ENCODE data around the gene VGLL4. TPM values are rescaled to one million over a fixed set of nuclear protein-coding genes. Genes with fewer than 3 reads are reported as not detected.
A peak's percentile ranks its signal among the peaks of the same experiment; 100 is the strongest.

The VGLL4 gene
- total and polyA plus RNA-seq, 2 experiments from 2014 or later = 30.9 to 46.5 TPM

- Histone ChIP-seq H3K27me3 (replicated peaks; ENCODE audit: insufficient read depth) (no peaks in the 10 kb centered on the region), H3K4me1 (ENCODE audit: insufficient read depth) (no peaks in the 10 kb centered on the region), H3K9me3 (ENCODE audit: low read depth) (no peaks in the 10 kb centered on the region), H3K79me2 (ENCODE audit: insufficient read depth) (peaks cover 94% of the 10 kb centered on the region), H3K4me3 (no peak overlapping the region), H3K9me2 (ENCODE audit: insufficient read depth) (no peaks in the 10 kb centered on the region), H3F3A (ENCODE audit: insufficient read depth) (no peaks in the 10 kb centered on the region), H3K36me3 (ENCODE audit: low read depth) (no peaks in the 10 kb centered on the region), H3K9ac (no peak overlapping the region), H3K27ac (no peak overlapping the region), H3K4me2 (ENCODE audit: unreplicated experiment) (no peak overlapping the region), H4K20me1 (ENCODE audit: insufficient read depth) (no peaks in the 10 kb centered on the region), H2AFZ (no peak overlapping the region)
- TF ChIP-seq EZH2 (IDR thresholded peaks at IDR 0.05; ENCODE audit: insufficient read depth, poor library complexity, severe bottlenecking) (no peak), EZH2phosphoT487 (IDR thresholded peaks at IDR 0.05; ENCODE audit: insufficient read depth, low read depth) (no peak)
- in situ Hi-C loops (cut with MboI) = no loop called here
- 70 to 72% methylated on average over 12 to 13 of the region's 13 CpGs for WGBS, 2 experiments (ENCODE audit: low coverage in 1 of 2, low lambda C conversion rate in 2 of 2, missing lambda C conversion rate in 2 of 2)
- peak; percentile 46 for DNase-seq
Measured at GRCh38 chr3:11655196-11655928, 11.6 kb upstream of the VGLL4 start.

- Histone ChIP-seq H3F3A (ENCODE audit: insufficient read depth) (no peaks in the 10 kb centered on the region), H3K36me3 (ENCODE audit: low read depth) (no peaks in the 10 kb centered on the region), H3K79me2 (ENCODE audit: insufficient read depth) (peaks cover 97% of the 10 kb centered on the region), H3K27me3 (replicated peaks; ENCODE audit: insufficient read depth) (no peaks in the 10 kb centered on the region), H3K9me2 (ENCODE audit: insufficient read depth) (no peaks in the 10 kb centered on the region), H3K4me3 (no peak overlapping the region), H3K4me2 (ENCODE audit: unreplicated experiment) (no peak overlapping the region), H3K27ac (no peak overlapping the region), H3K9ac (no peak overlapping the region), H4K20me1 (ENCODE audit: insufficient read depth) (no peaks in the 10 kb centered on the region), H3K4me1 (ENCODE audit: insufficient read depth) (no peaks in the 10 kb centered on the region), H2AFZ (no peak overlapping the region), H3K9me3 (ENCODE audit: low read depth) (no peaks in the 10 kb centered on the region)
- WGBS, 2 experiments (ENCODE audit: low coverage in 1 of 2, low lambda C conversion rate in 2 of 2, missing lambda C conversion rate in 2 of 2) = 97 to 98% methylated on average over 4 of the region's 4 CpGs
- in situ Hi-C loops (cut with MboI) = loop anchor here (5.0 kb wide), 1 partner anchor 272 kb away; no protein-coding TSS in a partner anchor
- no peak for DNase-seq
- no peak for TF ChIP-seq EZH2 (IDR thresholded peaks at IDR 0.05; ENCODE audit: insufficient read depth, poor library complexity, severe bottlenecking)
- no peak for TF ChIP-seq EZH2phosphoT487 (IDR thresholded peaks at IDR 0.05; ENCODE audit: insufficient read depth, low read depth)
Measured at GRCh38 chr3:11654166-11654565, 10.5 kb upstream of the VGLL4 start.

GRCh38 chr3:11653298-11654055 lies 9.8 kb upstream of the VGLL4 start:
- Histone ChIP-seq H3K27ac (no peak overlapping the region), H3F3A (ENCODE audit: insufficient read depth) (no peaks in the 10 kb centered on the region), H3K9me3 (ENCODE audit: low read depth) (no peaks in the 10 kb centered on the region), H2AFZ (no peak overlapping the region), H3K4me1 (ENCODE audit: insufficient read depth) (no peaks in the 10 kb centered on the region), H3K79me2 (ENCODE audit: insufficient read depth) (peaks cover 98% of the 10 kb centered on the region), H3K9me2 (ENCODE audit: insufficient read depth) (no peaks in the 10 kb centered on the region), H3K4me3 (no peak overlapping the region), H3K9ac (no peak overlapping the region), H3K36me3 (ENCODE audit: low read depth) (no peaks in the 10 kb centered on the region), H4K20me1 (ENCODE audit: insufficient read depth) (no peaks in the 10 kb centered on the region), H3K27me3 (replicated peaks; ENCODE audit: insufficient read depth) (no peaks in the 10 kb centered on the region), H3K4me2 (ENCODE audit: unreplicated experiment) (no peak overlapping the region)
- in situ Hi-C loops (cut with MboI) = loop anchor here (5.0 kb wide), 1 partner anchor 271 kb away; no protein-coding TSS in a partner anchor
- no peak for DNase-seq
- TF ChIP-seq EZH2 (IDR thresholded peaks at IDR 0.05; ENCODE audit: insufficient read depth, poor library complexity, severe bottlenecking) = no peak
- TF ChIP-seq EZH2phosphoT487 (IDR thresholded peaks at IDR 0.05; ENCODE audit: insufficient read depth, low read depth) = no peak
- 82 to 84% methylated on average over 11 of the region's 11 CpGs for WGBS, 2 experiments (ENCODE audit: low coverage in 1 of 2, low lambda C conversion rate in 2 of 2, missing lambda C conversion rate in 2 of 2)

- H3K4me2 ChIP-seq (ENCODE audit: unreplicated experiment) = no peak overlapping the region
- in situ Hi-C loops (cut with MboI) = loop anchor here (5.0 kb wide), 1 partner anchor 270 kb away; no protein-coding TSS in a partner anchor
- H4K20me1 ChIP-seq (ENCODE audit: insufficient read depth) = no peaks in the 10 kb centered on the region
- H3K9ac ChIP-seq = no peak overlapping the region
- no peaks in the 10 kb centered on the region for H3K9me2 ChIP-seq (ENCODE audit: insufficient read depth)
- H3K79me2 ChIP-seq (ENCODE audit: insufficient read depth) = peaks cover 98% of the 10 kb centered on the region
- no peaks in the 10 kb centered on the region for H3K27me3 ChIP-seq (replicated peaks; ENCODE audit: insufficient read depth)
- no peak overlapping the region for H2AFZ ChIP-seq
- H3K36me3 ChIP-seq (ENCODE audit: low read depth) = no peaks in the 10 kb centered on the region
- H3F3A ChIP-seq (ENCODE audit: insufficient read depth) = no peaks in the 10 kb centered on the region
- DNase-seq = peak; percentile 60
- 7 to 10% methylated on average over 2 of the region's 2 CpGs for WGBS, 2 experiments (ENCODE audit: low coverage in 1 of 2, low lambda C conversion rate in 2 of 2, missing lambda C conversion rate in 2 of 2)
- no peak overlapping the region for H3K27ac ChIP-seq
- H3K9me3 ChIP-seq (ENCODE audit: low read depth) = no peaks in the 10 kb centered on the region
- no peaks in the 10 kb centered on the region for H3K4me1 ChIP-seq (ENCODE audit: insufficient read depth)
- H3K4me3 ChIP-seq = no peak overlapping the region
- TF ChIP-seq EZH2 (IDR thresholded peaks at IDR 0.05; ENCODE audit: insufficient read depth, poor library complexity, severe bottlenecking) = no peak
- TF ChIP-seq EZH2phosphoT487 (IDR thresholded peaks at IDR 0.05; ENCODE audit: insufficient read depth, low read depth) = no peak
Measured at GRCh38 chr3:11651900-11652299, 8.2 kb upstream of the VGLL4 start.

Measured in GM23248 (cell line).